K562 (cell line): Measurements from ENCODE around the gene LY6G6F. TPM values are rescaled to one million over a fixed set of nuclear protein-coding genes. Genes with fewer than 3 reads are reported as not detected.

Experiments
- ATAC-seq: fragments of 200-7000 bp; cut with Tn5 transposase; 3 replicates; pipeline ENCODE4 v1.9.1; 2020; ENCODE audit warnings: moderate library complexity
- BruUV-seq: library from RNA; stranded (reverse); fragments of 400-500 nt; replicated peaks from 2 replicates; lab custom pipeline; 2021; lab: Mats Ljungman, UMichigan
- CTCF ChIA-PET: fragments of 300-600 bp; formaldehyde crosslinking; extraction: SDS; loops from one replicate; lab custom pipeline; 2021; ENCODE audit warnings: low intra/inter-chr PET ratio; lab: Yijun Ruan, JAX
- POLR2A ChIA-PET: fragments of 300-600, 350-650 bp; sonication (Branson Sonifier 250); formaldehyde crosslinking; extraction: SDS; loops from one replicate; lab custom pipeline; 2021; ENCODE audit warnings: antibody characterized with exemption, inconsistent platforms; lab: Yijun Ruan, JAX
- DNase-seq, 4 experiments: peaks; one replicate each; pipeline versions ENCODE4 v3.0.0 to v3.0.0-alpha.2; 2011 to 2018; ENCODE audit warnings: low spot score in 3 of 4, mixed read lengths in 3 of 4; ENCODE audit errors: extremely low read depth in 1 of 4
- FAIRE-seq: peaks from 2 replicates; lab custom pipeline; 2011; peaks lifted over from hg19 to GRCh38; lab: Jason Lieb, UNC
- H2AFZ ChIP-seq: 2 replicates; pipeline ENCODE4 v1.6.0; 2011; ENCODE audit warnings: low read depth, low read length, control low read depth, inconsistent platforms
- H3K27ac ChIP-seq: fragments of 200-600 bp; 3 replicates; pipeline ENCODE4 v1.8.0; 2011; ENCODE audit warnings: low read depth, mild to moderate bottlenecking, control low read depth, inconsistent platforms, low read length, moderate library complexity, mixed read lengths; ENCODE audit errors: extremely low read depth
- H3K27me3 ChIP-seq, 2 experiments: fragments of 300-600 bp in 1 of 2; 2 replicates in 1 of 2; 3 replicates in 1 of 2; pipeline versions ENCODE4 v1.6.0 to v1.8.0; 2011; ENCODE audit warnings: inconsistent platforms in 2 of 2, low read length in 2 of 2, mild to moderate bottlenecking in 1 of 2, mixed read lengths in 1 of 2, moderate library complexity in 1 of 2; ENCODE audit not compliant: control insufficient read depth in 2 of 2, insufficient read depth in 2 of 2
- H3K36me3 ChIP-seq: fragments of 300-600 bp; 3 replicates; pipeline ENCODE4 v1.8.0; 2011; ENCODE audit warnings: mild to moderate bottlenecking, low read length, inconsistent platforms; ENCODE audit not compliant: control insufficient read depth, insufficient read depth
- H3K4me1 ChIP-seq, 2 experiments: fragments of 200-600 bp in 1 of 2; replicated peaks in 1 of 2; 2 replicates in 1 of 2; 3 replicates in 1 of 2; pipeline versions ENCODE4 v1.5.1 to v1.8.0; 2011; ENCODE audit warnings: inconsistent platforms in 2 of 2, low read length in 2 of 2, mild to moderate bottlenecking in 1 of 2, mixed read lengths in 1 of 2, moderate library complexity in 1 of 2; ENCODE audit not compliant: control insufficient read depth in 2 of 2, insufficient read depth in 2 of 2
- H3K4me2 ChIP-seq: 2 replicates; pipeline ENCODE4 v1.6.1; 2011; ENCODE audit warnings: low read length, control low read depth, inconsistent platforms, mixed read lengths; ENCODE audit not compliant: insufficient read depth
- H3K4me3 ChIP-seq: fragments of 200-600 bp; sonication (generic), shearing (Covaris generic); 2 replicates; pipeline ENCODE4 v1.5.1; 2016; ENCODE audit warnings: control low read depth, inconsistent platforms
- H3K79me2 ChIP-seq: fragments of 200-600 bp; 3 replicates; pipeline ENCODE4 v1.8.0; 2011; ENCODE audit warnings: low read length, inconsistent platforms; ENCODE audit not compliant: control insufficient read depth, insufficient read depth
- H3K9ac ChIP-seq, 2 experiments: 2 replicates each; pipeline versions ENCODE4 v1.6.0 to v1.6.1; 2011; ENCODE audit warnings: low read depth in 2 of 2, low read length in 2 of 2, control low read depth in 1 of 2, inconsistent platforms in 1 of 2, mild to moderate bottlenecking in 1 of 2, mixed read lengths in 1 of 2; ENCODE audit not compliant: insufficient read depth in 1 of 2
- H3K9me1 ChIP-seq: one replicate; pipeline ENCODE4 v1.6.0; 2011; ENCODE audit warnings: inconsistent platforms, mild to moderate bottlenecking, low read length, moderate library complexity; ENCODE audit not compliant: control insufficient read depth, insufficient read depth
- H3K9me3 ChIP-seq: replicated peaks from 2 replicates; pipeline ENCODE4 v1.5.1; 2011; ENCODE audit warnings: low read depth, low read length, inconsistent platforms; ENCODE audit not compliant: control insufficient read depth, insufficient read depth
- H4K20me1 ChIP-seq: replicated peaks from 2 replicates; pipeline ENCODE4 v1.6.1; 2011; ENCODE audit warnings: low read length, inconsistent platforms, mixed read lengths; ENCODE audit not compliant: control insufficient read depth, insufficient read depth
- ATF6 ChIP-seq: sonication (generic); formaldehyde crosslinking; IDR thresholded peaks from 2 replicates; pipeline ENCODE4 v1.4.0; 2020; ENCODE audit warnings: mild to moderate bottlenecking, missing genetic modification reagents
- BMI1 ChIP-seq: fragments of 150-350 bp; IDR thresholded peaks from 2 replicates; pipeline ENCODE4 v1.6.1; 2014; ENCODE audit warnings: low read length
- MCM7 ChIP-seq, 2 experiments: fragments of 450-650 bp; IDR thresholded peaks; 2 replicates each; pipeline ENCODE4 v1.6.1; 2016 to 2018
- NCOA4 ChIP-seq: fragments of 450-650 bp; IDR thresholded peaks from 2 replicates; pipeline ENCODE4 v1.6.1; 2018; ENCODE audit warnings: mild to moderate bottlenecking; ENCODE audit not compliant: partially characterized antibody
- OTX1 ChIP-seq: fragments of 450-650 bp; formaldehyde crosslinking; IDR thresholded peaks from 2 replicates; pipeline ENCODE4 v1.4.0; 2022; ENCODE audit warnings: mild to moderate bottlenecking
- PTRF ChIP-seq: fragments of 450-650 bp; IDR thresholded peaks from 2 replicates; pipeline ENCODE4 v1.6.1; 2016; ENCODE audit warnings: mild to moderate bottlenecking, missing genetic modification characterization, missing compliant biosample characterization
- TRIM24 ChIP-seq, 2 experiments: fragments of 450-650 bp; IDR thresholded peaks; 2 replicates each; pipeline ENCODE4 v1.6.1; 2016
- ZNF407 ChIP-seq: fragments of 450-650 bp; IDR thresholded peaks from 2 replicates; pipeline ENCODE4 v1.6.1; 2016; ENCODE audit warnings: low read depth
- ZNF655 ChIP-seq: fragments of 250-450 bp; sonication (Bioruptor Pico); IDR thresholded peaks from 2 replicates; pipeline ENCODE4 v1.5.0; 2021
- WGBS: fragments of 100-300 bp; shearing (Covaris generic); methylation state at CpG from one replicate; pipeline ENCODE4 v1.1.6; 2016; ENCODE audit warnings: low coverage, mixed read lengths; ENCODE audit not compliant: insufficient coverage; ENCODE audit errors: missing lambda C conversion rate; 5-methylcytosine and 5-hydroxymethylcytosine counted together
- in situ Hi-C: fragments of 300-500 bp; cut with MboI; formaldehyde crosslinking; loops from 4 replicates; pipeline ENCODE4 v1.15.0; 2018; ENCODE audit warnings: inconsistent platforms, mixed read lengths
- intact Hi-C: fragments of 100-400 bp; cut with micrococcal nuclease; formaldehyde crosslinking; loops from 2 replicates; pipeline ENCODE4 v1.14.2; 2022
- polyA plus RNA-seq, 8 experiments: library from polyadenylated mRNA; depleted of rRNA in 4 of 8; stranded (reverse) in 5 of 8; unstranded in 3 of 8; fragments of >200 nt; fragmentation: Nextera tagmentation in 2 of 8; fragmentation: Illumina TruSeq in 1 of 8; extraction: Ambion mirVana in 2 of 8; extraction: Trizol in 1 of 8; gene quantifications; 2 replicates each; pipeline versions ENCODE4 v1.2.1 to v1.2.3, GENCODE V29; 2011 to 2014; ENCODE audit warnings: inconsistent platforms in 1 of 8, missing spikeins in 1 of 8
- total RNA-seq, 7 experiments: library from RNA; depleted of rRNA in 6 of 7; stranded (reverse); fragments of >200 nt in 6 of 7; fragmentation: Illumina TruSeq in 2 of 7; extraction: Trizol in 2 of 7; gene quantifications; 2 replicates each; pipeline versions ENCODE4 v1.2.1 to v1.2.3, GENCODE V29; 2011 to 2021; ENCODE audit warnings: low replicate concordance in 1 of 7

LY6G6F gene
- total and polyA plus RNA-seq, 9 of the 15 experiments (the other 6 are each of a cell fraction or from before 2014, with no cell fraction given): 0.14 to 0.50 (median 0.28) TPM; not detected in 2

- Histone ChIP-seq H3K27me3 (no peaks in the 10 kb centered on the region), H3K36me3 (peaks cover 50% of the 10 kb centered on the region), H3K9me1 (no peaks in the 10 kb centered on the region), H2AFZ (peak overlapping the region; percentile 73), H3K4me3 (peak overlapping the region; percentile 28), H4K20me1 (peaks cover 24% of the 10 kb centered on the region), H3K9me3 (no peaks in the 10 kb centered on the region), H3K9ac (peak overlapping the region; percentile 86 to 99; a peak in 3 of 4 replicates), H3K27ac (peak overlapping the region; percentile 95), H3K4me1 (peaks cover 48 to 58% of the 10 kb centered on the region in 2 experiments), H3K79me2 (peaks cover 86% of the 10 kb centered on the region), H3K4me2 (peak overlapping the region; percentile 85)
- 32% methylated on average over 7 of the region's 7 CpGs for WGBS
- POLR2A ChIA-PET: interaction anchor here (0.6 to 13.1 kb wide), 29 partner anchors 12 to 1234 kb away, joined by 3 to 236 read pairs (median 5); partner anchors contain the start of genes ABHD16A, BAG6, C6orf47 and CSNK2B
- ATAC-seq: no peak
- intact Hi-C loops: loop anchor here (10.0 kb wide), 1 partner anchor 237 kb away; the partner anchor contains the start of gene DXO
- CTCF ChIA-PET: no interaction called here
- FAIRE-seq: peak; percentile 26
- in situ Hi-C loops: no loop called here
- BruUV-seq: no TSS peak
- DNase-seq: peak in 2 of 4 experiments; percentile 73 to 87
- TF ChIP-seq OTX1 (CRISPR knock-in tag): 0 out of 2 replicates have a peak, but pooled peaks have one; percentile 17
- TF ChIP-seq BMI1: no peak; the same call in 1 of the 2 replicates
- TF ChIP-seq ZNF407: peak; percentile 62; the same call in 1 of the 2 replicates
- TF ChIP-seq TRIM24 (IDR thresholded peaks at IDR 0.05): peak in 1 of 2 experiments; percentile 47; a peak in 1 of 4 replicates
- 0 out of 4 replicates have a peak, but pooled peaks of 1 of the 2 experiments have one; percentile 40 for TF ChIP-seq MCM7 (IDR thresholded peaks at IDR 0.05)
- peak; percentile 78 for TF ChIP-seq NCOA4
- 0 out of 2 replicates have a peak, but pooled peaks have one; percentile 72 for TF ChIP-seq ZNF655 (CRISPR knock-in tag)
- peak; percentile 46; the same call in 1 of the 2 replicates for TF ChIP-seq PTRF (tag)
- TF ChIP-seq ATF6 (CRISPR knock-in tag): 0 out of 2 replicates have a peak, but pooled peaks have one; percentile 16
Observed at GRCh38 chr6:31737315-31737990, 30.8 kb downstream of the LY6G6F start.
